Measurements from ENCODE around the gene LRRK1.

LRRK1 gene

DNA sequence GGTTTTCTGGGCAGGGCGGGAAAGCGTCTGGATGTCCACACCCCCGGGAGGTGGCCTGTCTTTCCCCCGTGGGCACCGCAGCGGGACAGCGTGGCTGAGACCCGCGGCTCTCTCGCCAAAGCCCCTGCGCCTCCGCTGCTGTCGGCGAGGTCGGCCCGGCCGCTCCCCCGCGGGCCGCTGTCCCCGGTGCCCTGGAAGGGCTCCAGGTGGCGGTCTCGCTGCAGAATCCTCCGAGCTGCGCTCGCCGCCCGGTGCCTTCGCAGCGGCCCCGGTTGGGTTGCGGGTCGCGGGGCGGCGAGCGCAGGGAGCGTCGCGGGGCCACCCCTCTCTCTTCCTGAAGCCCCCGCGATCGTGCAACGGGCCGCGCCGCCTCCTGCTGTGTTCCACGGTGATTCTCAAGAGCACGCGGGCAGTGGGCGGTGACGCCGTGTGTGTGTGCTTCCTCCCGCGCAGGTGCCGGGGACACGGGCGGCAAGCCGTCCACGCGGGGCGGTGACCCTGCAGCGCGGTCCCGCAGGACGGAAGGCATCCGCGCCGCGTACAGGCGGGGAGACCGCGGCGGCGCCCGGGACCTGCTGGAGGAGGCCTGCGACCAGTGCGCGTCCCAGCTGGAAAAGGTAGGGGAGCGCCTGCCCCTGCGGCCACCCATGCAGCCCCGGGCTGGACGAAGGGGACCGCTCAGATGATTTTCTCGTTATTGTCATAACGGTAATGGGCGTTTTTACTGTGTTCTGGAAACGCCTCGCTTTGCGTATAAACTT lies 54.4 kb downstream of the LRRK1 start:
- no peak overlapping the region for H3K4me3 ChIP-seq (replicated peaks; ENCODE audit: low read depth, low read length)
- H3K27me3 ChIP-seq (replicated peaks; ENCODE audit: control insufficient read depth, insufficient read depth, low read length) = no peaks in the 10 kb centered on the region
- no peak for DNase-seq (ENCODE audit: extremely low read depth, insufficient read length)
- TF ChIP-seq, protein P1, sequence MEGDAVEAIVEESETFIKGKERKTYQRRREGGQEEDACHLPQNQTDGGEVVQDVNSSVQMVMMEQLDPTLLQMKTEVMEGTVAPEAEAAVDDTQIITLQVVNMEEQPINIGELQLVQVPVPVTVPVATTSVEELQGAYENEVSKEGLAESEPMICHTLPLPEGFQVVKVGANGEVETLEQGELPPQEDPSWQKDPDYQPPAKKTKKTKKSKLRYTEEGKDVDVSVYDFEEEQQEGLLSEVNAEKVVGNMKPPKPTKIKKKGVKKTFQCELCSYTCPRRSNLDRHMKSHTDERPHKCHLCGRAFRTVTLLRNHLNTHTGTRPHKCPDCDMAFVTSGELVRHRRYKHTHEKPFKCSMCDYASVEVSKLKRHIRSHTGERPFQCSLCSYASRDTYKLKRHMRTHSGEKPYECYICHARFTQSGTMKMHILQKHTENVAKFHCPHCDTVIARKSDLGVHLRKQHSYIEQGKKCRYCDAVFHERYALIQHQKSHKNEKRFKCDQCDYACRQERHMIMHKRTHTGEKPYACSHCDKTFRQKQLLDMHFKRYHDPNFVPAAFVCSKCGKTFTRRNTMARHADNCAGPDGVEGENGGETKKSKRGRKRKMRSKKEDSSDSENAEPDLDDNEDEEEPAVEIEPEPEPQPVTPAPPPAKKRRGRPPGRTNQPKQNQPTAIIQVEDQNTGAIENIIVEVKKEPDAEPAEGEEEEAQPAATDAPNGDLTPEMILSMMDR (IDR thresholded peaks at IDR 0.05; ENCODE audit: insufficient read depth, low read length, poor library complexity, severe bottlenecking) = no peak
- H3K36me3 ChIP-seq (ENCODE audit: control insufficient read depth, insufficient read depth, low read length) = peaks cover 4% of the 10 kb centered on the region

DNA sequence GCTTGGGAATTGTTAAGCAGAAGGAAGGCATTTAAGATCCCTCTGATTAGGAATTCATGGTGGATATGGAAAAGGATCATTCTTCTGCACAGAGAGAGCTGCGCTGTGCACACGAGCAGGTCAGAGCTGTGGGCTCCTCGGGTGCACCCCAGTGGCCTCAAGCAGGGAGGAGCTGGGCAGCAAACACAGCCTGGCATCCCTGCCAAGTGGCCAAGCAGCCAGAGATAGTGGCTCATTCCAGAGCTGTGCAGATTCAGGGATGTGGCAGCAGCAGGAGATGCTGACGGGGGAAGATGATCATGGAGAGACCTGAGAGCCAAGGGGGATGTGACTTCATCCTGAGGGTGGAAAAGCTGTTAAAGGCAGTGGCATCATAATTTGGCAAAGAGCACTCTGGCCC lies 55.9 kb downstream of the LRRK1 start:
- Histone ChIP-seq H3K27me3 (replicated peaks; ENCODE audit: control insufficient read depth, insufficient read depth, low read length) (no peaks in the 10 kb centered on the region), H3K4me3 (replicated peaks; ENCODE audit: low read depth, low read length) (no peak overlapping the region)

DNA sequence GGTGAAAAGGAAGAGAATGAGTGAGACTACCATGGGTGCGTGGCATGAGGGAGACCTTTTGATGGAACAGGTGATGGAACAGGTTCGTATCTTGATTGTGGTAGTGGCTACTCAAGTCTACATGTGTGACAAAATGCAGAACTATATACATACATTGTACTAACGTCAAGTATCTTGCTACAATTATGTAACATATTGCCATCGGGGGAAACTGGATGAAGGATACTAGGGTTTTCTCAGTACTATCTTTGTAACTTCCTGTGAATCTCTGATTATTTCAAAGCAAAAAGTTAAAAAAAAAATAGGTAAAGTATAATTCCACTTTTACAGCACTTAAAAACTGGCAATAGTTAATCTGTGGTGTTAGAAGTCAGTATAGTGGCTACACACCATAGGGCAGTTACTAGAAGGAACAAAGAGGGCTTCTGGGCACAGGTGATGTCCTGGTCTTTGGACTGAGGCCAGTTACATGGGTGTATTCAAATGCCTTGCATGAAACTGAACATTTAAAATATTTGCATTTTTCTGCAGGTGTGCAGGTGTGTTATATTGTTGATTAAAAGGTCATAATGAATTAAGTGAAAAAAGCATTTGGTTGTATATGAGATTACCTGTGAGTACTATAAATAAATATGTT lies 61.4 kb downstream of the LRRK1 start:
- Histone ChIP-seq H3K27me3 (replicated peaks; ENCODE audit: control insufficient read depth, insufficient read depth, low read length) (no peaks in the 10 kb centered on the region), H3K4me3 (replicated peaks; ENCODE audit: low read depth, low read length) (no peak overlapping the region), H3K36me3 (ENCODE audit: control insufficient read depth, insufficient read depth, low read length) (peaks cover 17% of the 10 kb centered on the region)
- no peak for DNase-seq (ENCODE audit: extremely low read depth, insufficient read length)
- TF ChIP-seq, protein P1 (IDR thresholded peaks at IDR 0.05; ENCODE audit: insufficient read depth, low read length, poor library complexity, severe bottlenecking) = no peak

More for the DNA sequence above, 55.9 kb downstream of the LRRK1 start:
- H3K36me3 ChIP-seq (ENCODE audit: control insufficient read depth, insufficient read depth, low read length) = peaks cover 4% of the 10 kb centered on the region
- no peak for DNase-seq (ENCODE audit: extremely low read depth, insufficient read length)
- TF ChIP-seq, protein P1 (IDR thresholded peaks at IDR 0.05; ENCODE audit: insufficient read depth, low read length, poor library complexity, severe bottlenecking) = no peak

DNA sequence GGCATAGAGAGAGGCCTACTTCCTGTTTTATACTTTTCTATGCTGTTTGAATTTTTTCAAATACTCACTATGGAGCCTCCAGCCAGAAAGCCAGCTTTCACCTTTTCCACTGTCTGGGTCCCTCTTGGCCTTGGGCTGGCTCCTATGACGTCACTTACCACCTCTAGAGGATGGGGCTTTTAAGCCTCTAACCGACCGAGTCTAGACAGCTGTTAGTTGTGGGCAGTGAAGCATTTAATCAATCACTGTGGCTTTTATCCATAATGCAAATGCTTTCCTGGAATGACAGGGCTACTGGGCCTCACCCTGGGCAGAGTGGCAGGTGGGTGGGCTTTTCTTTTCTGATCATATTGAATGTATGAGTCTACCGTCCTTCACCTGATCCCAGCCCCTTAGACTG lies 61.9 kb downstream of the LRRK1 start:
- DNase-seq (ENCODE audit: extremely low read depth, insufficient read length) = no peak
- no peak overlapping the region for H3K4me3 ChIP-seq (replicated peaks; ENCODE audit: low read depth, low read length)
- no peaks in the 10 kb centered on the region for H3K27me3 ChIP-seq (replicated peaks; ENCODE audit: control insufficient read depth, insufficient read depth, low read length)
- TF ChIP-seq, protein P1 (IDR thresholded peaks at IDR 0.05; ENCODE audit: insufficient read depth, low read length, poor library complexity, severe bottlenecking) = no peak
- peaks cover 19% of the 10 kb centered on the region for H3K36me3 ChIP-seq (ENCODE audit: control insufficient read depth, insufficient read depth, low read length)

DNA sequence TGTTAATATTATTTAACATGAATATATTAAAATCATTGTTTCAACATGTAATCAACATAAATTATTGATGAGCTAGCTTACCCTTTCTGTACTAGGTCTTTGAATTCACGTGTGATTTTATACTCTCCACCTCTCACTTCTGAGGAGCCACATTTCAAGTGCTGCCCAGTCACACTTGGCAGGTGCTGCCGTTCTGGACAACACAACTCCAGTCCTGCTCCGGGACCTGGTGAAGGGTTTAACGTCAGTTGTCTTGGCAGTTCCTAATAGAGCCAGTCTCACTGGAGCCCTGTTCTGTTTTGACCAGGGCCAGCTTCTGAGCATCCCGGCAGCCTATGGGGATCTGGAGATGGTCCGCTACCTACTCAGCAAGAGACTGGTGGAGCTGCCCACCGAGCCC lies 64.1 kb downstream of the LRRK1 start:
- no peak for DNase-seq (ENCODE audit: extremely low read depth, insufficient read length)
- H3K36me3 ChIP-seq (ENCODE audit: control insufficient read depth, insufficient read depth, low read length) = peaks cover 21% of the 10 kb centered on the region
- no peaks in the 10 kb centered on the region for H3K27me3 ChIP-seq (replicated peaks; ENCODE audit: control insufficient read depth, insufficient read depth, low read length)
- TF ChIP-seq, protein P1 (IDR thresholded peaks at IDR 0.05; ENCODE audit: insufficient read depth, low read length, poor library complexity, severe bottlenecking) = no peak
- no peak overlapping the region for H3K4me3 ChIP-seq (replicated peaks; ENCODE audit: low read depth, low read length)

Data from GM06990 (cell line).